Activated CD8-positive, alpha-beta memory T cell treated with anti-CD3 and anti-CD28 coated beads, Interleukin-2, amount 50 U/mL, for 24 hours (primary cell): Measurements from ENCODE around the gene CYREN.
"Not testable (repeated sequence)": the region's sequence is repeated elsewhere in the genome, so short reads cannot be mapped to it uniquely, and the experiment has no call there.

ENCODE experiments used
- DNase-seq: peaks from one replicate; pipeline ENCODE4 v3.0.0-alpha.2; 2020; ENCODE audit errors: extremely low read depth

Gene CYREN

DNA sequence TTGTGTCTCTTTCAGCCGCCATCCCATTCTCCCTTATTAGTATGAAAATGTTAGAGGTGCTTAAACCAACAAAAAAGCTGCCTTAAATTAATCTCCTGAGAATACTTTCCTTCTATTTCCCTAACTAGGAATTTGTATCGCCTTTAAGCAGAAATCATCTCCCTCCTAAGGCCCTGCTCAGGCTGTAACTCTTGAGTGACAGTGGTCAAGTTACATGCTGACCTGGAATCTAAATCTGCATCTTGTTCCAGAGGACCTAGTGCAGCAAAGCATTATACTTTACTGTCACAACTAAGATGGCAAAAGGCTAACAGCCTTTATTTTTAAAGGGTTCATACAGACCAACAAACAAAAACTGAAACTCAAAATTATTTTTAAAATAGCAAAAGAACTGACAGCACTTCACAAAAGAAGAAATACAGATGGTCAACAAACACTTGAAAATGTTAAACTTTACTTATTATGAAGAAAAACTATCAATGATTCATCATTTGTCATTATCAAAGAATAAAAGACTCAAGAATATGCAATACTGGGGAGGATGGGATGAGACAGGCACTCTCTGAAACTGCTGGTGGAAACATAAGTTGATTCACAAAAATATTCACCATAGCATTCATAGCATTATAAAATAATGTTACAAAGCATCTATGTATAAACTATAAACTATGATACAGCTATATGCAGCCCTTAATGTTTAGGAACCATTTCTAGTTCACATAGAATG is 11.0 kb downstream of the CYREN start:
- DNase-seq: no peak

DNA sequence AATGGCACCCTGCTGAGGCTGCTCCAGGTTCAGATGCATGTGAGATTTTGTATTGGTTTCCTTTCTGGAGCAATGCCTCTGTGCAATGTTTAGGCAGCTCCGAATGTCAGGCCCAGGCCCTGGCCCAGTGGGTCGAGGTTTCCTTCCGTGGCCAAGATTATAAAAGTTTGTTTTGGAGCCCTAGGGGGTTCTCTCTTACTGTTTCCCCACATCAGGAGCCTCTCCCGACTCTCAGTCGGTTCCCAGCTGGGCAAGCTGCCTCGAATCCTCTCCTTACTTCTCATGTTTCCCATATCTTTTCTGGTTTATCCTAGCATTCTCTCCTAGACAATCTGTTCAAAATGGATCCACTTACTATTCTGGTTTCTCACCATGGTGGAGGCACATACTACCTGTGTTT is 11.6 kb downstream of the CYREN start:
- DNase-seq: no peak

DNA sequence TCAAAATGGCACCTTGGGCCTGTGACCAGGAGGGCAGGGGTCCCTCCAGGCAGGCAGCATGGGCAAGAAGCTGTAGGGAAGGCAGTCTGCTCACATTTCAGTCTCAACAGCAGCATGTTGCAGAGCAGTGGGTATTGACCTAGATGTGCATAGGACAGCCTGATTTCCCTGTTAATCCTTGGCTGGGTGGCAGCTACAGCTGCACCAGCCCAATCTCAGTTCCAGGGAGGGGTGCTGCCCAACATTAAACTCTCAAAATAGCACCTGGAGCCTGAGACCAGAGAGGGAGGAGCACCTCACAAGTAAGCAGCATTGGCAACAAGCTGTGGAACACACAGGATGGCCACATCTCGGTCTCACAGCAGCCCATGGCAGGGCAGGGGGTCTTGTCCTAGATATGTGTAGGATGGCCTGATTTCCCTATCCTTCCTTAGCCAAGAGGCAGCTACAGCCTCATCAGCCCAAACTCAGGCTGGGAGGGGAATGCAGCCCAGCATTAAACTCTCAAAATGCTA is 12.3 kb downstream of the CYREN start:
- no peak for DNase-seq

DNA sequence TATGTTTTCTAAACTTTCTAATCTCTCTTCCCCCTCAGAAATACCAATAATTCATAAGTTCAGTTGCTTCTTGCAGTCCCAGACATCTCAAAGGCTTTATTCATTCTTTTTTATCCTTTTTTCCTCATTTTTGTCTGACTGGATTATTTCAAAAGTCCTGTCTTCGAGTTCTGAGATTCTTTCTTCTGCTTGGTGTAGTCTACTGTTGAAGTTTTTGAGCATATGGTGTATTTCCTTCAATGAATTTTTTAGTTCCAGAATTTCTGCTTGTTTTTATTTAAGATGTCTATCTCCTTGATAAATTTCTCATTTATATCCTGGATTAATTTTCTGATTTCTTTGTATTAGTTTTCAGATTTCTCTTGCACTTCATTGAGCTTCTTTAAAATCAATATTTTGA is 14.2 kb downstream of the CYREN start:
- no peak for DNase-seq

DNA sequence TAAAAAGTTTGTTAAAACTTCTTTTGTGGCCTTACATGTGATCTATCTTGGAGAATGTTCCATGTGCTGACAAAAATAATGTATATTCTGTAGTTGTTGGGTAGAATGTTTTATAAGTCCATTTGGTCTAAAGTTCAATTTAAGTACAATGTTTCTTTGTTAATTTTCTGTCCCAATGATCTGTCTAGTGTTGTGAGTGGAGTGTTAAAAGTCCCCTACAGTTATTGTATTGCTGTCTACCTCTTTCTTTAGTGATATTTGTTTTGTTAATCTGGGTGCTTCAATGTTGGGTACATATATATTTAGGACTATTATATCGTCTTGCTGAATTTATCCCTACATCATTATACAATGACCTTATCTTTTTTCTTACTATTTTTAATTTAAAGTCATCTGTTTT is 15.8 kb downstream of the CYREN start:
- DNase-seq: no peak

DNA sequence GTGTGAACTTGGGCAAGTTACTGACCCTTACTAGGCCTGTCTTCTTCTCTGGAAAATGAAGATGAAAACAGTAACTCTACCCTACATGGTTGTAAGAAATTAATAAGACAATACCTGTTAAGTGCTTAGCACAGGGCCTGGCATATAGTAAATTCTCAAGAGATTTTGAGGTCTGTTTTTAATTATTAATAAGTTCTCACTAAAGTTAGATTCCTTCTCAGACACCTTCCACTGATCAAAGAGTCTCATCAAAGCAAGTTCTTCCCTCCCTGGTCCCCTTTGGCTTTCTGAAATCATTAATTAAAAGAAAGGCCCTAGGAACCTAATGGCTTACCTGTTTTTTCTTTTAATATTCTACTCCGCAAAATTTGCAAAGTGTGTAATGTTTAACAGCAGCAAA is 18.1 kb downstream of the CYREN start:
- DNase-seq: no peak

DNA sequence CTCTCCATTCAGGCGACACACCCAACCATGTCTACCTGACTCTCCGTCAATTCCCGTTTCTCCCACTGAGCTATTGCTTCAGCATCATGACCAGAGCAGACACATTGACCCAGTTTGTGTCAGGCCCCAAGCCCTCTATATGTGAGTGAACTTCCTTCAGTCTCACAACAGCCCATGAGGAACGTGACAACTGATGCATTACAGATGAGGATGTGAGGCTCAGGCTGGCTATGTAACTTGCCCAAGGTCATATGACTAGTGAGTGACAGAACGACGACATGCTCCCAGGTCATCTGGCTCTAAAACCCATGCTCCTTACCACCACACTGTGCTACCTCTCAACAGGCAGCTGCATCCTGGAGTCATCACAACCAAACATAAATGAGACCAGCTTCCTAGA is 19.0 kb downstream of the CYREN start:
- DNase-seq: no peak

DNA sequence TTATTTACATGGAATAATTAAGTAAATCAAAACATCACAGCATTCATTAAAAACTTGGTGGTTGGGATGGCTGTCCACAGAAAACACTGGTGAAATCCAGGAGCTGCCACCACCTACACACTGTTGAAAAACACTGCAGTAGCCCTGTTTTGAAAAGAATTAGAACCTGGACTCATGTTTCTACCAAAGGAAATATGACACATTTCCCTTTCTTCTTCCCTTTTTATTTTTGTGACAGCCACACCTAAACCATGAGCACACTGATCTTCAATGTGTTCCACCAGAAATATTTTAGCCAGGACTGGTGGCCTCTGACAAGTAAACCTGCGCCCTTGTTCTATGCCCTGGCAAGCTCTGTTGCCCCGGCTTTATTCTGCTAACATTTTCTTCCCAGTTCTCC is 19.4 kb downstream of the CYREN start:
- DNase-seq: no peak

DNA sequence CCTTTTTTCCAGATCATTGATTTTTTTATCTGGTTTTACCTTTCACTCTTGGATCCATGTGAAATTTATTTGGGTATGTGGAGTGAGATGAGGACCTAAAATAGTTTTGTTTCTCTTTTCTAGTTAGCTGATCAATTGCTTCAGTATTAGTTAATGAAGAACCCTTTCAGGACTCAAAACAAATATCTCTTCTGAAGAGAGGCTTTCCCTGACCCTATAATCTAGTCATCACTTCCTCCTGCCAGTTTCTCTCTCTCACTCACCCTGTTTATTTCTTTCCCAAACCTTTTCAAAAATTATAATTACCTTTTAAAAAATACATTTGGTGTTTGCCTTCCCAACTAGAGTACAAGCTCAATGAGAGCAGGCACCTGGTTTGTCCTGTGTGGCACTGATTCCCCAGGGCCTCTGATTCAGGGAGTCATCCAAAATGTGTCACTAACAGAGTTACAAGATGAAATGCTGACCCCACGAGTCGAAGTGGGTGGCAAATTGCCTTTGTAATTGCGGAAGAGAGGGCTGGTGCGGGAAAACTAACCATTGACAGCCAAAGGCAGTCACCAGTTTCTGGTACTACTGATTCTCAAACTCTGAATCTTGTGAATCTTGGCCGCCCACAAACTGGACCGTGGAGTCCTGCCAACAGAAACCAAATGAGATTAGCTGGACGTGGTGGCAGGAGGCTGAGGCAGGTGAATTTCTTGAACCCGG is 20.3 kb downstream of the CYREN start:
- DNase-seq: no peak

DNA sequence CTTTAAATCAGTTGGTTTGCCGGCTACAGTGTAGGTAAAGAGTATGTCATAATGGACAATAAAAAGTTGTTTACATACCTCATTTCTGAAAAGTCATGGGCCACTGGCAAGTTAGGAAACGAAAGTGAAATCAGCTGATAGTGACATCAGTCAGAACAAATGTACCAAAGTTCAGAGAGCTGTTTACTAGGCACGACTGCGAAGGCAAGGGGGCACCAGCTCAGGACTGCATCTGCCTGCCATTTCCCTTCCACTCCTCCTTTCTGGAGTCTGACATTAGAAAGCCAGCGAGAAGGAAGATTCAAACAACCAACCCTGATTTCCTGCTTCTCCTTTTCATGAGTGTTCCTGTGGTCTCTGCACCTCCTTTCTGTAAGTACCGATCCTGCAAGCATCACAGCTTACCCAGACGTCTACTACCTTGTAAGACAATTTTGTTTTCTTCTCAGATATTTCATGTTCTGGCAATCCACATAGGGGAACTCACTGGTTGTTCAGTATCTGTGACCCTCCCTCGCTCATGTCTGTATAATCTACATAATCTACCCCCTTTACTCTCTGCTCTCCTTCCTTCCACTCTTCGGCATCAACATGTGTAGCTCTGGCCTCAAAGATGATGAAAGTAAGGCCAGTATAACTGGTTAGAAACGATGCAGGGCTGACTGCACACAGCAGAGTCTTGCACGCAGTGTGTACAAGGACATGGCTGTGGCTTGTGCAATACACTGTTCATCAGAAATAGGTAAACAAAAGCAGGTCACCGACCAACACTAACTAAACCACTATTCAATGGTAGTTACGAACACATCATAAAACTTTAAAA is 22.4 kb downstream of the CYREN start, which contains the start of gene TMEM140:
Gene TMEM140, plus strand, starts transcription at position 174 of the 823 bp plus-strand sequence. CDS start 16,370 bp downstream, outside the sequence.
- DNase-seq: no peak

DNA sequence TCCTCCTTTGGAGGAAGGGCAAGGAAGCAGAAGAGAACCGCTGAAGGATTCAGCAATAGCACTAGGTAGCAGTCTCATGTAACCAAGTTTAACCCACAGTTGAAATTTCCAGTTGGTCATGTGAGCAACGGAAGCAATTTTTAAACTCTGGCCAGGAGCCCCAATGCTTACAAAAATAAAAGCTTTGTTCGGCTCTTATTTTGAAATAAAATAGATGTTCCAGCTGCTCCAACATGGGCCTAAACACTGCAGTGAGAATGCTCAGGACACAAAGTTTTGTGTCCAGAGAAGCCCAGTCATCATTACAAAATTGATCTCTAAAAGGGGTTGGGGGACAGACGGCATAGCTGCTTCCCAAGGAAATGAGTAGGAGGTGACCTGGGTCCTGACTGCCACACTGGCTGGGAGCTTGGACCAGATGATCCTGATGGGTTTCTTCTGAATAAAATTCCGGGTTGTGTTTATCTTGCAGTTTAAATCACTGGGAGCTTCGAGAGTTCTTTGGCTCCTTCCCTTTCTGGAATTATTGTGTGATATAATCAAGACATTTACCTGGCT is 23.1 kb downstream of the CYREN start:
- DNase-seq: no peak

DNA sequence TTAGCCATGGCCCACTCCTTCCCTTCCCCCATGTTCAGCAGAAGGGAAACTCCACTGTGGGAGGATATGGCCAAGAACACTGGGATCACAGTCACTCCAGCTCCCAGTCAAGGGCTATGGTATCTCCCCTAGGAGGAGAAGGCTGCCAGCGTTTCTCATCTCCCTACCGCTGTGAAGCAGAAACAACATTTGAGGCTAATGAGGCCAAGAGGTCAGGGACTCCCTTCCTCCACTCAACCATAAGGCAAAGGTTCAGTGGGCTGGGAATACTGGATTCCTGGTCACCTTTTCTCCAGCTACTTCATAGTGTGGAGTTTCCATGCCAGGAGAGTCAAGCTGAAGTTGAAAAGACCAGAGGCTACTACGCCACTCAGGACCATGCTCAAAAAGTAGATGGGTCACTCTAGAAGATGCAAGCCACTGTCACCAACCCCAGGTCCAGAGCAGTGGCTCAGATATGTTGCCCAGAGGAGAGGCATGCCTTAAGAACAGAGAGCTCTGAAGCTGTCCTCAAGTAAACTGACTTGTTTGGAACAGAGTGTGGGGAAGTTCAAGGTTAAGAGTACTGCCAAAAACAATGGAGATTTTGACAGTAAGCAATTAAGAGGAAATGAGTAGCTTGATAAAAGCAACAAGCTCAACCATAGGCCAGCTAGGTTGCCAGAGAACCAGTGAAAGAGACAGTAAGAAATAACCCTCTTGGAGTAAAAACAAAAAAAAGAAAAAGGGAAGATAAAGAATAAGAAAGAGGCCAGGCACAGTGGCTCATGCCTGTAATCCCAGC is 26.4 kb downstream of the CYREN start:
- no peak for DNase-seq

DNA sequence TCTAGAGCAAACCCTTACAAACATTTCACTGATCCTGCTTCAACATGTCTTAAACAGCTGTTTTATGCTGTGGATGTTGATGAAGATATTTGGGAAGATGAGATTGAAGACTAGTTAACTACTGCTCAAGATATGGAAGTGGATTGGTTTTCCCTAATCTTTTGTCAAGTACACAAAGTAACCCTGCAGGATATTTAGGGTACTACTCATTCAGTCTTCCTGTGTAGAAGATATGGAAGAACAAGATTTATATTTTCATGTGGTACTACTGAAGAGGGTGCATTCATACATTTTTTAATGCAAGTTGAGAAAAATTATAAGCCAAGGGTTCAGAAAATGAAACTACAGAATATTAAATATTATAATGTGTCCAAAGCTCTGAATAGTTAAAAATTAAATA is 40.9 kb downstream of the CYREN start:
- DNase-seq: no peak

DNA sequence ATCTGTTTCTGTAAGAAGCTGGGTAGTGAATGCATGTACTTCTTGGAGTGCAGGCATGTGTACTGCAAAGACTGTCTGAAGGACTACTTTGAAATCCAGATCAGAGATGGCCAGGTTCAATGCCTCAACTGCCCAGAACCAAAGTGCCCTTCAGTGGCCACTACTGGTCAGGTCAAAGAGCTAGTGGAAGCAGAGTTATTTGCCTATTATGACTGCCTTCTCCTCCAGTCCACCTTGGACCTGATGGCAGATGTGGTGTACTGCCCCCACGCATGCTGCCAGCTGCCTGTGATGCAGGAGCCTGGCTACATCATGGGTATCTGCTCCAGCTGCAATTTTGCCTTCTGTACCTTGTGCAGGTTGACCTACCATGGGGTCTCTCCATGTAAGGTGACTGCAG is 41.6 kb downstream of the CYREN start:
- no peak for DNase-seq

DNA sequence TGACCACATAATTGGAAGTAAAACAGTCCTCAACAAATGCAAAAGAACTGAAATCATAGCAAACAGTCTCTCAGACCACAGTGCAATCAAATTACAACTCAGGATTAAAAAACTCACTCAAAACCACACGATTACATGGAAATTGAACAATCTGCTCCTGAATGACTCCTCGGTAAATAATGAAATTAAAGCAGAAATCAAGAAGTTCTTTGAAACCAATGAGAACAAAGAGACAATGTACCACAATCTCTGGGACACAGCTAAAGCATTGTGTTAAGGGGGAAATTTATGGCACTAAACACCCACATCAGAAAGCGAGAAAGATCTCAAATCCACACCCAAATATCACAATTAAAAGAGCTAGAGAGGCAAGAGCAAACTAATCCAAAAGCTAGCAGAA is 45.9 kb downstream of the CYREN start:
- not testable (repeated sequence) for DNase-seq

DNA sequence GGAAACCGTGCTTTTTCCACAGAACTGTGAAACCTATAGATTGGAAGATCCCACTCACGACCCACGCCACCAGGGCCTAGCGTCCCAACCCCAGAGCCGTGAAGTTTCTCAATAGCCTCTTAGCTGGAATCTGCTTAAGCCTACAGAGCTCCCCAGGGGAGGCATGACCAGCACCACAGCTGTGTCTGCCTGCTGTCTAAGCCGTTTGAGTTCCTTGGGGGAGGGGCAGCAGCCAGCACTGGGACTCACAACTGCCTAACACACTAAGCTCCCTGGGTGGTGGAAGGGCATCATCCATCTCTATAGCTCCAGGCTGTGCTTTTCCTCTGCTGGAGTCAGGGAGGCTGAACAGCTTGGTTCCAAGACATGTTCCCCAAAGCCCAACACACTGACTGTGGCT is 48.6 kb downstream of the CYREN start:
- DNase-seq: no peak

DNA sequence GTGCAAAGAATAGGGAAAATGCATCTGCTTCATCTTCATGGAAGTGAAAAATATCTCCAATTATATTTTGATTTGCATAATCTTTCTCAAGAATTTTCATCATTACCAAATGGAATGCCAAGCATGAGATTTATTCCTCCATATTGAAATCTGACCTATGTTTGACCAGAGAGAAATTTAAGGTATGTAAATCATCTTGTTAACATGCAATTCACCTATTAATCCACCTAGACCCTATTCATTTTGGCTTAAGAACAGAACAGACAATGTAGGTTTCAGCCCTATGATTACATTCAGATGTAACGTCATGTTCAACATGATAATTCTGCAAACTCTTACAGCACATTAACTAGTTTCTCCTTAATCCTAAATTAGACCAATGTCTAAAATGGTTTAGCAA is 53.4 kb downstream of the CYREN start:
- DNase-seq: no peak
